NCI-H2227 treated with DMSO at 0.1 percent for 48 hours (cell line): ENCODE measurements around the gene NEDD4L.

Source experiments
- DNase-seq: peaks from one replicate; lab custom pipeline; 2025; lab: John Stamatoyannopoulos, UW

The NEDD4L gene

DNA sequence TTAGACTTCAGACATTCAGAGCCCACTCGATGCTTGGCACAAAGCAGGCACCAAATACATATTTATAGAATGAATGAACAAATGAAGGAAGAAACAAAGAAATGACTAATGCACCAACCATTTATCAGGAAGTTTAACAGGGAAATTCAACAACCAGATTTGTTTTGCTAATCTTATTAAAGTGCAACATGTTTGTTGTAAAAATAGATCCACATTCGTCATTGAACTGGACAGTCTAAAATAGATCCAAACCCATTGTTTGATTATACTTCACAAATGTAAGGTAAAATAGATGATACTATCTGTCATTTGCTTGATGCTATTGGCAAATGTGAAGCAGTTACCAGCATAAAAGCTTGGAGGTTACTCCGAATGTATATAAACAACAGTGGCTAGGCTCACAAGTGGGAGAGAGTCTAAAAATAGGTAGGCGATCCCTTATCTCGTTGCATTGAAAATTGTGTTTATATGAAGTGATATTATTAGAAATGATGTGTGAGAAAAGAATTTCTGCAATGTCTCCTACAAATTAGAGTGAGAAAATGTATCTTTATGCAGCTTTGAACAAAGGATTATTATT is 246.2 kb downstream of the NEDD4L start:
- no peak for DNase-seq

GRCh38 chr18:58291131-58291530 is 247.1 kb downstream of the NEDD4L start:
- DNase-seq, result no peak

DNA sequence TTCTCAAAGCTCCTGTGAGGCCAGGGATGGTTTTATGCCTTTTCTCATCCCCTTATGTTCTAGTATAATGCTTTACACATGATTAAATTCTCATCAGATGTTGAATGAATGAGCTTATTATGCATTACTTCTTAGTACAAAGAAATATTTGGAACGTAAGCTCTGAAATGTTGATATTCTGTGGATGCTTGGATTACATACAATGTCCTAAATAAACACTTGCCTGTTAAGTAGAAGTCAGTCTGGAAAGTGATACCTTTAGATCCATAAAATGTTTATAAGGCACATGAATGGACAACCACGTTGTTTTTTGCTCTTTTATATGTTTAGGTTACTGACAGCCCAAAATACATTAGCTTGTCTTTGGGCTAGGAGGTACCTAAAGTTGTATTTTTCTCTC is 248.6 kb downstream of the NEDD4L start:
- no peak for DNase-seq

DNA sequence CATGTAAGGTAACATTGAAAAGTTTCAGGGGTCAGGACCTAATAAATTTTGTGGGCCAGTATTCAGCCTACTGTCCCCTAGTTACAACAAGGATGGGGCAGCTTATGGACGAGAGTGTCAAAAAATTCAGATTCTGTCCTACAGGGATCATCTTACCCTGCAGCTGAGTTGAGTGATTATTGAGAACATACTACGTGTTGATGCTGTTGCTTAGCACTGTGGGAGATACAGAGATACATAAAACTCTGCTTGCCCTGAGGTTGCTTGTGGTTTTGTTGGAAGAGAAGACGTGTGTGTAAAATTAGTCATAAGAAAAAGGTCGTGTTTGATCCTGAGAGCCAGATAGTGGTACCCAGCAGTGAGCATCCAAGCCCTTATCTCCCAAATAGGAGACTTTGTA is 253.2 kb downstream of the NEDD4L start:
- no peak for DNase-seq

GRCh38 chr18:58298251-58299134 is 254.5 kb downstream of the NEDD4L start:
- no peak for DNase-seq

DNA sequence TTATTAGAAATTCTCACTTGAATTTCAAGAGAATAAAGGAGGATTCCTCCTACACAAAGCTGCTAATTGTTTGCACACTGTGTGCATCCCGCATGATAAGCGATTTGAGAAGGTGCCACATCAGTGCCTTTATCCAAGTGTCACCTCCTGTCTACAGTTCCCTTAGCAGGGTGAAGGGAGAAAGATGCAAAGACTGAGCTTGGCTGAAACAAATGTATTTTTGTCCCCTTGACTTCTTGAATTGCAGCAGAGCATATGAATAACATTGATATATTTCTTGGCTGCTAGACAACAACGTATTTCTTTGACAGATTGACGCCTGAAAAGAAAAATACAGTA is 255.1 kb downstream of the NEDD4L start:
- DNase-seq, result no peak

GRCh38 chr18:58299936-58300335 is 255.9 kb downstream of the NEDD4L start:
- no peak for DNase-seq

- no peak for DNase-seq
These were observed 256.8 kb downstream of the NEDD4L start for GRCh38 chr18:58300867-58301266.

- DNase-seq, result no peak
These were observed 258.8 kb downstream of the NEDD4L start for GRCh38 chr18:58302811-58303210.

- DNase-seq, result no peak
These were observed 259.3 kb downstream of the NEDD4L start for GRCh38 chr18:58303363-58303762.

DNA sequence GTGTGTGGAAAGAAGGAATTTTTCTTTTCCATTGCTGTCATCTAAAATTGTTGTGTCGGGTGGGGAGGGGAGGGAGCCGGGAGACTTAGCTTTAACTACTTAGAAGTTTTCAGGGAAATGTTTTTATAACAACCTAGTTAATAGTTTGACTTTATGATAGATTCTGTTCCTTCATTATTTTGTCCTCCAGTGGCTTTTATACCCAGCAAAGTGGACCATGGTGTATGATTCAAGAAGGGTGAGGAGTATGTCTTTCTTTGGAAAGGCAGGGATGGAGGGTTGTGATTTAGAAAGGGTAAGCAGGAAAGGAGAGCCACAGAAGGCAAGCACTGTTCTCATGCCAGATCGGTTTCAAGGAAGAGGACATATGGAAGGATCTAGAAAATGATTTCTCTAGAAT is 261.8 kb downstream of the NEDD4L start:
- DNase-seq, result no peak

DNA sequence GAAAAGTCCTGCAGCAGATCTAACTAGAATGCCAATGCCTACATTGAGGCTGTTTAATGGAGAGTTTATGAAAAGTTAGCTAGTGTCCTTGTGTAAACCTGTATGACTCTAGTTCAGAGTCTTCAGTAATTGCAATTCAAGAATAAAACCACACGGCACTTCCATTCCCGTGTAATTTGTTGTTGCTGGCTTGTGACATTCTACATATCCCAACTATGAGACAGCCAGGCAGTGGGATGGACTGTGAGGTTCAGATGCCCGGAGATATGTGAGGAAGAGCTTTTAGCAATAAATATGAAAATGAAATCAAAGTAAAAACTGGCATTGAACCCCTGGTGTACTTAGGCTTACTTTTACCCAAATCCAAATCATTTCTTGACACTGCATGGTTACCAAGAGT is 263.4 kb downstream of the NEDD4L start:
- no peak for DNase-seq

DNA sequence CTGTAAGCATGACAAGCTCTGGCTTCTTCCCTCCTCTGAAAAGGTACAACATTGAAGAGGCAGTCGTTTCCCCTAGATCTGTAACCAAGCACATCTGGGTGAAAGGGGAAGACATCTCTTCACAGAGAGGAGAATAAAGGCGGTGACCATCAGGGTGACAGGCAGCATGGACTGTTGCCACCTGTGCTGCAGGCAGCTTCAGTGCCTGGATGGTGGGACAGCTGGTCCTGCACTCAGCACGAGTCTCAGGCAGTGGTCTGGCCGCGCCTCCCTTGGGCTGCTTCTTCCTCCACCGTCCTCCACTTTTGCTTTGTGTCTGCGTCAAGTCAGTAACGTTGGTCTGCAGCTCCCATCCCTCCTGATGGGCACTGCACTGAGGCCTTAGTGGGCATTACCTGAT is 264.4 kb downstream of the NEDD4L start:
- DNase-seq, result no peak

- DNase-seq, result no peak
These were observed 265.1 kb downstream of the NEDD4L start for GRCh38 chr18:58309099-58309498.

- DNase-seq, result no peak
These were observed 265.7 kb downstream of the NEDD4L start for GRCh38 chr18:58309610-58310239.

GRCh38 chr18:58310517-58310916 is 266.5 kb downstream of the NEDD4L start:
- no peak for DNase-seq

DNA sequence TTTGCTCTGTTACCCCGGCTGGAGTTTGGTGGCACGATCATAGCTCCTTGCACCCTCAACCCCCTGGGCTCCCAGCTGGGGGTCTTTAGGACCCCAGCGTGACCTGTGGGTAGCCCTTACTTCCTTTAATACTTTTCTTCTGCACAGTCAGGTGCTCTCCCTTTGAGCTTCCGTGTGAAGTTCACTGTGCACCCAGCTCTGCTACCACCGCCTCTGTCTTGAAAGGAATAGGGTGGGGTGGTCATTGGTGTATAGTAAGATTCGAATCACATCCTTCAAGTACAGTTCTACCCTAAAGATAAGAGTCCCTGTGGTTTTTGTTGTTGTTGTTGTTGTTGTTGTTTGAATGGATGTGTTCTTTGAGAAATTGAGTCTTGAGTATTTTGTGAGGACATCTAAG is 267.4 kb downstream of the NEDD4L start:
- no peak for DNase-seq

DNA sequence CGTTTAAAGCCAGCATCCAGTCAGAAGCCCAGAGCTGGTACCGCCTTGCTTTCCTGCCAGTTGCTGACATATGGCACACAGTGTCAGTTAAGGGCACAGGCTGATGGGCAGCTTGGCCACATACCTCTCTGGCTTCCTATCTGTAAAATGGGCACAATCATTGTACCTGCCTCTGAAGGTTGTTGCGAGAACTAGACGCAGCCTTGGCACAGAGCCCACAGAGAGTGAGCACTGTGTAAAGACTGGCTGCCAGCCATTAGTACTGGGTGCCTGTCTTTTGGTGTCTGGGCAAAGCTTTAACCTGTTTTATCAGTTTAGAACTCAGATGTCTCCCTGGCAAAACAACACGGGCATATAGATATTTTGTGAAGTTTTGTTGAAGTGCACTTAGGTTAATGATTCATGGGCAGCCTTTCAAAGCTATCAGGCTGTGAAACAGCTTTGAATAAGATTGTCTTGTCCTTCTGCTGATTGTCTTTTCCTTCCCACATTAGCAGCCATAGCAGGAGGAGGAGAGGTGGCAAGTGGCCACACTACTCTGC is 269.5 kb downstream of the NEDD4L start:
- no peak for DNase-seq

GRCh38 chr18:58314284-58314683 is 270.3 kb downstream of the NEDD4L start:
- DNase-seq, result peak; percentile 72

DNA sequence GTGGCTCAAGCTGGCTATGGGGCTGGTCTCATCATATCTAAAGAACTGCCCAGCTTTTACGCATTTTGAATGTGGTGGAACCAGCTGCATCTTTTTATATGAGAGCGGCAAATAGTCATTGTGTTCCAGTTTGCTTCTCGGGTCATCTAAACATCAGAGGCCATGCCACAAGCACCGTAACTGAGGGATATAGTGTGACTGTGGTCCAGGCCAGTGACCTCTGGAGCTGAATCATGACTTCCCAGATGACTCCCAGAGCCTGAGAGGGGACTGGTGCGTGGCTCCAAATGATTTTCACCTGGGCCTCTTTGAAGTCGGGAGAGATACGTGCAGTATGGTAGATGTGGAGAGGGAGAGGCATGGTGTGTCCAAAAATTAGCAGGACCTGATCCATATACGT is 271.0 kb downstream of the NEDD4L start:
- no peak for DNase-seq

DNA sequence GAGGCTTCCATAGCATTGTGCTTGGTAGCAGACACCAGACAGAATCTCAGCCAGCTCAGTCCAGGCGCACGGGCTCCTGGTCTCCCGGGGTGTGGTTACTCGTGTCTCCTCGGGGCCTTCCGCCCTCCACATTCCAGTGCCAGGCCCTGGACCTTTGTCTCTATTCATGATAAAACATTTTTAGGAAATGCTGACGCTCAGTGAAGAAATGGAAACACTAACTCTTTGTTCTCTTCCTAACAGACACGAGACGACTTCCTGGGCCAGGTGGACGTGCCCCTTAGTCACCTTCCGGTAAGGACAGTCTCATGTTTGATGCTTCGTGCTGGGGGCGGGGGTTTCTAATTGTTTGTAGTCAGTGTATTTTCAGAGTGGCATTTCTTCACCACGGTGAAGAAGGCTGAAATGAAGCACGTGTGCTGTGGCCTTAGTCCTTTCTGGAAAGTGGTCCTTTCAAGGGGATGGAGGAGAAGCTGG is 271.8 kb downstream of the NEDD4L start:
- no peak for DNase-seq

DNA sequence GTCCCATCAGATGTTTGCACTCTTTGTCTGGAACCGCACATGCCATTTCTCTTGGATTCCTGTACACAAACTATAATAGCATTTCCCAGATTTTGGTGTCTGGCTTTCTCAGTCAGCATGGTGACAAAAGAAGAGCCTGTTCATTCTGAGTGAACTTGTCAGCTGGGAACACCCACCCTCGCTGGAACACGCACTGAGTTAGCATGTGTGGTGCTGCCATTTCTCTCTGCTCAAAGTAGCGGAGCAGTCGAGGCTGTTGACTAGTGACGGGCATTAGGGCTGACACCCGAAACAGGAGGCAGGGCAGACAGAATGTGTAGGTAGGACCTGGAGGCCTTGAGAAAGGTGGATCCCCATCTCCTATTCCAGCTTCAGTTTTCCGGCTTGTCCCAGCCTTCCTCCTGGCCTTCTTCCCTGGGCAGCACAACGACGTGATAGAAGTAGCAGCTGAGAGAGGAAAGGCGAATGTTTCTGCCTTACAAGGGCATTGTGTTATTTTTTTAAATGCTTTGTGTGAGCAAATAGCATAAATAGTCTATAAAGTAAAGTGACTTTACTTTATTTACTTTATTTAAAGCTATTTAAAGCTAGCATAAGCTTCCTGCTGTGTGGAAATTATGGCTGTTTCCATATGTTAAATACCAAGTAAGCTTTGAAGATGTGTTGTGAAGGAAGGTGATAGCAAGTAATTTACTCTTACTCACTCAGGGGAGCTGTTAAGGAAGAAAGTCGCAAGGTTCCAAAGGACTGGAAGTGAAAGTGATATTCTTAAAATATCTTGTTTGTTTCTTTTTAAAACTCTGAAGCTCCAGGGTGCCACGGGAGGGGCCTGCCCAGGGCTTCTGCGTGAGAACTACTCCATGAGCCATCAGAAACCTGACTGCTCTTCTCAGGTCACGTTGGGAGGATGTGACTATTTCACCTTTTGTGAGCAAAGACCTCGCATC is 272.6 kb downstream of the NEDD4L start:
- peak; percentile 20 for DNase-seq
